HL-60 (cell line): ENCODE measurements around the gene NFATC2IP.

Experiments used
- DNase-seq, 2 experiments: peaks; one replicate each; pipeline ENCODE4 v3.0.0-alpha.2; 2010 to 2020; ENCODE audit warnings: low read depth in 1 of 2, low spot score in 1 of 2
- H3K27ac ChIP-seq: fragments of 250-450 bp; sonication (Bioruptor Pico); replicated peaks from 2 replicates; pipeline ENCODE4 v1.5.1; 2020; ENCODE audit warnings: mild to moderate bottlenecking, moderate library complexity
- H3K27me3 ChIP-seq: fragments of 250-450 bp; sonication (Bioruptor Pico); 2 replicates; pipeline ENCODE4 v1.5.1; 2021; ENCODE audit warnings: mild to moderate bottlenecking, moderate library complexity; ENCODE audit not compliant: insufficient read depth, poor library complexity, severe bottlenecking
- H3K4me3 ChIP-seq: replicated peaks from 2 replicates; pipeline ENCODE4 v1.5.1; 2011; ENCODE audit warnings: mild to moderate bottlenecking, control low read depth, low read length; ENCODE audit not compliant: insufficient read depth
- CTCF ChIP-seq: IDR thresholded peaks from one replicate; pipeline ENCODE4 v1.5.1; 2011; ENCODE audit warnings: low read length, control low read depth, inconsistent platforms; ENCODE audit not compliant: insufficient read depth
- GABPA ChIP-seq: IDR thresholded peaks from 2 replicates; pipeline ENCODE4 v1.6.1; 2012; ENCODE audit warnings: low read depth
- POLR2AphosphoS5 ChIP-seq: IDR thresholded peaks from 2 replicates; pipeline ENCODE4 v1.6.1; 2012; ENCODE audit warnings: low read depth
- REST ChIP-seq: IDR thresholded peaks from 2 replicates; pipeline ENCODE4 v1.6.1; 2012; ENCODE audit warnings: low read depth; ENCODE audit not compliant: insufficient replicate concordance
- SPI1 ChIP-seq: IDR thresholded peaks from 2 replicates; pipeline ENCODE4 v1.6.1; 2012; ENCODE audit warnings: low read depth, mild to moderate bottlenecking, borderline replicate concordance

The NFATC2IP gene

GRCh38 chr16:28981517-28981916 lies 30.8 kb downstream of the NFATC2IP start:
- Histone ChIP-seq H3K27ac (no peak overlapping the region), H3K27me3 (no peaks in the 10 kb centered on the region), H3K4me3 (no peak overlapping the region)
- peak; percentile 97 for TF ChIP-seq CTCF
- no peak for TF ChIP-seq POLR2AphosphoS5
- peak; percentile 48 to 56 for DNase-seq

- H3K4me3 ChIP-seq, result no peak overlapping the region
- TF ChIP-seq SPI1 (no peak), REST (no peak), GABPA (no peak), POLR2AphosphoS5 (no peak)
- DNase-seq, result no peak
- no peaks in the 10 kb centered on the region for H3K27me3 ChIP-seq
- H3K27ac ChIP-seq, result no peak overlapping the region
Measured at GRCh38 chr16:28982418-28982817, 31.7 kb downstream of the NFATC2IP start.

- no peak for DNase-seq
- no peaks in the 10 kb centered on the region for H3K27me3 ChIP-seq
- no peak overlapping the region for H3K4me3 ChIP-seq
- H3K27ac ChIP-seq, result no peak overlapping the region
- no peak for TF ChIP-seq GABPA
- no peak for TF ChIP-seq SPI1
- no peak for TF ChIP-seq POLR2AphosphoS5
- no peak for TF ChIP-seq CTCF
- no peak for TF ChIP-seq REST
Measured at GRCh38 chr16:28982949-28983348, 32.2 kb downstream of the NFATC2IP start.

GRCh38 chr16:28983644-28984043 lies 32.9 kb downstream of the NFATC2IP start:
- H3K4me3 ChIP-seq, result no peak overlapping the region
- no peak overlapping the region for H3K27ac ChIP-seq
- no peaks in the 10 kb centered on the region for H3K27me3 ChIP-seq
- TF ChIP-seq CTCF (no peak), SPI1 (no peak), GABPA (no peak), POLR2AphosphoS5 (no peak), REST (no peak)
- DNase-seq, result no peak
